Keratinocyte (primary cell): ENCODE results near the gene SIGLEC7. TPM values are rescaled to one million over a fixed set of nuclear protein-coding genes. Genes with fewer than 3 reads are reported as not detected.

Source experiments
- DNase-seq: peaks from one replicate; pipeline ENCODE4 v3.0.0-alpha.2; 2011; ENCODE audit warnings: low read depth, missing footprints, low spot score
- FAIRE-seq: peaks from 2 replicates; lab custom pipeline; 2011; peaks lifted over from hg19 to GRCh38; lab: Jason Lieb, UNC
- H2AFZ ChIP-seq: 2 replicates; pipeline ENCODE4 v1.6.0; 2012; ENCODE audit warnings: low read length, control low read depth, inconsistent platforms; ENCODE audit not compliant: control insufficient read depth
- H3K27ac ChIP-seq: 2 replicates; pipeline ENCODE4 v1.5.1; 2011; ENCODE audit warnings: low read length; ENCODE audit not compliant: control insufficient read depth, insufficient read depth
- H3K27me3 ChIP-seq: 3 replicates; pipeline ENCODE4 v1.6.0; 2011; ENCODE audit warnings: low read length; ENCODE audit not compliant: control insufficient read depth, insufficient read depth; ENCODE audit errors: extremely low read depth
- H3K36me3 ChIP-seq, 2 experiments: 2 replicates in 1 of 2; 3 replicates in 1 of 2; pipeline ENCODE4 v1.5.1; 2011; ENCODE audit warnings: low read length in 2 of 2, mild to moderate bottlenecking in 1 of 2; ENCODE audit not compliant: control insufficient read depth in 2 of 2, insufficient read depth in 2 of 2; ENCODE audit errors: extremely low read depth in 1 of 2
- H3K4me1 ChIP-seq: 3 replicates; pipeline ENCODE4 v1.5.1; 2011; ENCODE audit warnings: low read length; ENCODE audit not compliant: control insufficient read depth, insufficient read depth; ENCODE audit errors: extremely low read depth
- H3K4me2 ChIP-seq: 3 replicates; pipeline ENCODE4 v1.6.0; 2011; ENCODE audit warnings: low read depth, low read length; ENCODE audit not compliant: control insufficient read depth, insufficient read depth; ENCODE audit errors: extremely low read depth
- H3K4me3 ChIP-seq, 3 experiments: fragments of 200-600 bp in 1 of 3; sonication (generic) in 1 of 3; 2 replicates in 2 of 3; 3 replicates in 1 of 3; pipeline ENCODE4 v1.5.1; 2011 to 2016; ENCODE audit warnings: low read length in 3 of 3, mild to moderate bottlenecking in 3 of 3, control low read depth in 2 of 3, inconsistent platforms in 1 of 3, low read depth in 1 of 3, mixed read lengths in 1 of 3, mixed run types in 1 of 3, moderate library complexity in 1 of 3; ENCODE audit not compliant: control insufficient read depth in 2 of 3, insufficient read depth in 2 of 3; ENCODE audit errors: extremely low read depth in 1 of 3
- H3K79me2 ChIP-seq: 2 replicates; pipeline ENCODE4 v1.6.0; 2012; ENCODE audit warnings: low read length; ENCODE audit not compliant: control insufficient read depth, insufficient read depth
- H3K9ac ChIP-seq: 3 replicates; pipeline ENCODE4 v1.6.0; 2011; ENCODE audit warnings: low read length; ENCODE audit not compliant: control insufficient read depth, insufficient read depth; ENCODE audit errors: extremely low read depth
- H3K9me1 ChIP-seq: 3 replicates; pipeline ENCODE4 v1.6.0; 2011; ENCODE audit warnings: low read length; ENCODE audit not compliant: control insufficient read depth, insufficient read depth; ENCODE audit errors: extremely low read depth
- H3K9me3 ChIP-seq: 2 replicates; pipeline ENCODE4 v1.5.1; 2012; ENCODE audit warnings: low read depth, low read length; ENCODE audit not compliant: control insufficient read depth
- H4K20me1 ChIP-seq: 3 replicates; pipeline ENCODE4 v1.6.0; 2011; ENCODE audit warnings: low read length; ENCODE audit not compliant: control insufficient read depth, insufficient read depth; ENCODE audit errors: extremely low read depth
- EZH2 ChIP-seq: IDR thresholded peaks from one replicate; pipeline ENCODE4 v1.6.1; 2012; ENCODE audit warnings: inconsistent platforms, mild to moderate bottlenecking, low read length, moderate library complexity
- dilution Hi-C: fragments of 300-500 bp; cut with MboI; formaldehyde crosslinking; loops from one replicate; pipeline ENCODE4 v1.7.0; 2020; ENCODE audit warnings: low sequenced_read_pairs; ENCODE audit not compliant: extremely low pct_ligation_motif_present
- polyA plus RNA-seq, 5 experiments: library from polyadenylated mRNA; depleted of rRNA in 3 of 5; stranded (reverse) in 3 of 5; stranded (forward) in 1 of 5; unstranded in 1 of 5; fragments of >200 nt; gene quantifications; 1 replicate in 1 of 5; 2 replicates in 3 of 5; 3 replicates in 1 of 5; pipeline versions ENCODE4 v1.2.1 to v1.2.3, GENCODE V29; 2011 to 2012; ENCODE audit warnings: missing spikeins in 2 of 5, low read depth in 1 of 5, low replicate concordance in 1 of 5
- TF ChIP-seq, protein P1 (sequence below), 3 experiments: IDR thresholded peaks in 1 of 3; conservative IDR thresholded peaks in 1 of 3; optimal IDR thresholded peaks in 1 of 3; 2 replicates in 2 of 3; 3 replicates in 1 of 3; pipeline versions ENCODE3 to v1.5.1; 2011; ENCODE audit warnings: low read length in 3 of 3, mild to moderate bottlenecking in 3 of 3, moderate library complexity in 2 of 3, control low read depth in 1 of 3, inconsistent platforms in 1 of 3; ENCODE audit not compliant: insufficient read depth in 2 of 3; ENCODE audit errors: extremely low read depth in 1 of 3

Gene SIGLEC7
- polyA plus RNA-seq, 1 donor (not counting 4 experiments of a cell fraction or from before 2014, with no cell fraction given) = not detected

DNA sequence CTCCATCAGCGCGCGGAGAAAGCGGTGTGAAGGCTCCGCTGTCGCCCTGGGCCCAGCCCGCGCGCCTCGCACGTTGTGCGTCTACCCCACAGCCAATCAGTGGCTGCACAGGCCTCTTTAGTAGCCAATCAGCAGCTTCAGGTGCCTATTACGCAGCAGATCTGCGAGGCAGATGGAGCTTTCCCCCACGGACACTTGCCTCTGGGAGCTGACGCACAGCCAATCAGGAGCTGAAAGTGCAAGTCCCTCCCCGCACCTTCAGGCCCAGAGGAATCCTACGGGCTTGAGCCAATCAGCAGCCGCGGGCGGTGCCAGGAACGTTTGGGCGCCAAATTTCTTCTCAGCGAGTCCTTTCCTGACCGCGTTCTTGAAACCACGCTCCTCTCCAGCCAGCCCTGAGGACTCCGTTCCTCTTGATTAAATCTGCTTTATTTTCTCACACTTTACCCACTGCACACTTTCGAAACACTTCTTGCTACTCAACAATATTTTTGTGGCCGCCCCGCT, 39.9 kb downstream of the SIGLEC7 start:
- H3K9me3 ChIP-seq = no peaks in the 10 kb centered on the region
- dilution Hi-C loops = no loop called here
- no peak overlapping the region for H3K4me2 ChIP-seq
- no peaks in the 10 kb centered on the region for H3K79me2 ChIP-seq
- DNase-seq (no peak), FAIRE-seq (no peak)
- no peak overlapping the region for H3K9ac ChIP-seq
- no peaks in the 10 kb centered on the region for H3K4me1 ChIP-seq
- peaks cover 5% of the 10 kb centered on the region for H3K27me3 ChIP-seq
- TF ChIP-seq, protein P1, sequence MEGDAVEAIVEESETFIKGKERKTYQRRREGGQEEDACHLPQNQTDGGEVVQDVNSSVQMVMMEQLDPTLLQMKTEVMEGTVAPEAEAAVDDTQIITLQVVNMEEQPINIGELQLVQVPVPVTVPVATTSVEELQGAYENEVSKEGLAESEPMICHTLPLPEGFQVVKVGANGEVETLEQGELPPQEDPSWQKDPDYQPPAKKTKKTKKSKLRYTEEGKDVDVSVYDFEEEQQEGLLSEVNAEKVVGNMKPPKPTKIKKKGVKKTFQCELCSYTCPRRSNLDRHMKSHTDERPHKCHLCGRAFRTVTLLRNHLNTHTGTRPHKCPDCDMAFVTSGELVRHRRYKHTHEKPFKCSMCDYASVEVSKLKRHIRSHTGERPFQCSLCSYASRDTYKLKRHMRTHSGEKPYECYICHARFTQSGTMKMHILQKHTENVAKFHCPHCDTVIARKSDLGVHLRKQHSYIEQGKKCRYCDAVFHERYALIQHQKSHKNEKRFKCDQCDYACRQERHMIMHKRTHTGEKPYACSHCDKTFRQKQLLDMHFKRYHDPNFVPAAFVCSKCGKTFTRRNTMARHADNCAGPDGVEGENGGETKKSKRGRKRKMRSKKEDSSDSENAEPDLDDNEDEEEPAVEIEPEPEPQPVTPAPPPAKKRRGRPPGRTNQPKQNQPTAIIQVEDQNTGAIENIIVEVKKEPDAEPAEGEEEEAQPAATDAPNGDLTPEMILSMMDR (optimal IDR thresholded peaks at IDR 0.05 in 1 of 3, IDR thresholded peaks at IDR 0.05 in 1 of 3, conservative IDR thresholded peaks at IDR 0.05 in 1 of 3; ENCODE audit: extremely low read depth in 1 of 3, insufficient read depth in 2 of 3, low read length in 3 of 3) = no peak
- TF ChIP-seq EZH2 = no peak
- no peak overlapping the region for H3K4me3 ChIP-seq
- no peaks in the 10 kb centered on the region for H3K9me1 ChIP-seq
- no peaks in the 10 kb centered on the region for H3K36me3 ChIP-seq
- no peak overlapping the region for H2AFZ ChIP-seq
- H3K27ac ChIP-seq = no peak overlapping the region
- no peaks in the 10 kb centered on the region for H4K20me1 ChIP-seq

DNA sequence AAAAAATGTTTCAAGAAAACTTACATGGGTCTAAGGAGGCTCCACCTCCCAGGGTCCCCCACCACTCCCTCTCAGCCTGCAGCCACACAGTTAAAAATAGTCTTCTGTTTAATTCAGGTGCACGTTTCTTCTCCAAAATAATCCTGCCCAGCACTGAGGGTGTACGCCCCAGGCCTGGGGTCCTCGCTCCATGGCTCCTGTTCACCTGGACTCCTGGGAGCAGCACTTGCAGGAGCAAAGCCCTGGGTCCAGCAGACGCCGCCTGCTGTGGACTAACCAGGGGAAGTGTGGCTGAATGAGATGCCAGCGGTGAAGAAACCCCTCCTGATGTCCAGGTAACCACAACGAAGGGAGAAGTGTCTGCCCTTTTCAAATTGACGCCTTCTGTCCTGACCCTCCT, 41.5 kb downstream of the SIGLEC7 start:
- H3K4me3 ChIP-seq = no peak overlapping the region

More for the DNA sequence above, 41.5 kb downstream of the SIGLEC7 start:
- H4K20me1 ChIP-seq = no peaks in the 10 kb centered on the region
- peaks cover 3% of the 10 kb centered on the region for H3K27me3 ChIP-seq
- H3K36me3 ChIP-seq = no peaks in the 10 kb centered on the region
- H3K9me3 ChIP-seq = no peaks in the 10 kb centered on the region
- DNase-seq (no peak), FAIRE-seq (no peak)
- no peak overlapping the region for H2AFZ ChIP-seq
- H3K27ac ChIP-seq = no peak overlapping the region
- H3K79me2 ChIP-seq = no peaks in the 10 kb centered on the region
- no peaks in the 10 kb centered on the region for H3K9me1 ChIP-seq
- no peak overlapping the region for H3K4me2 ChIP-seq
- TF ChIP-seq EZH2 = no peak
- TF ChIP-seq, protein P1 (optimal IDR thresholded peaks at IDR 0.05 in 1 of 3, IDR thresholded peaks at IDR 0.05 in 1 of 3, conservative IDR thresholded peaks at IDR 0.05 in 1 of 3; ENCODE audit: extremely low read depth in 1 of 3, insufficient read depth in 2 of 3, low read length in 3 of 3) = no peak
- H3K4me1 ChIP-seq = no peaks in the 10 kb centered on the region
- dilution Hi-C loops = no loop called here
- H3K9ac ChIP-seq = no peak overlapping the region
